Measurements from ENCODE around the gene NPHP4.

NPHP4 gene

DNA sequence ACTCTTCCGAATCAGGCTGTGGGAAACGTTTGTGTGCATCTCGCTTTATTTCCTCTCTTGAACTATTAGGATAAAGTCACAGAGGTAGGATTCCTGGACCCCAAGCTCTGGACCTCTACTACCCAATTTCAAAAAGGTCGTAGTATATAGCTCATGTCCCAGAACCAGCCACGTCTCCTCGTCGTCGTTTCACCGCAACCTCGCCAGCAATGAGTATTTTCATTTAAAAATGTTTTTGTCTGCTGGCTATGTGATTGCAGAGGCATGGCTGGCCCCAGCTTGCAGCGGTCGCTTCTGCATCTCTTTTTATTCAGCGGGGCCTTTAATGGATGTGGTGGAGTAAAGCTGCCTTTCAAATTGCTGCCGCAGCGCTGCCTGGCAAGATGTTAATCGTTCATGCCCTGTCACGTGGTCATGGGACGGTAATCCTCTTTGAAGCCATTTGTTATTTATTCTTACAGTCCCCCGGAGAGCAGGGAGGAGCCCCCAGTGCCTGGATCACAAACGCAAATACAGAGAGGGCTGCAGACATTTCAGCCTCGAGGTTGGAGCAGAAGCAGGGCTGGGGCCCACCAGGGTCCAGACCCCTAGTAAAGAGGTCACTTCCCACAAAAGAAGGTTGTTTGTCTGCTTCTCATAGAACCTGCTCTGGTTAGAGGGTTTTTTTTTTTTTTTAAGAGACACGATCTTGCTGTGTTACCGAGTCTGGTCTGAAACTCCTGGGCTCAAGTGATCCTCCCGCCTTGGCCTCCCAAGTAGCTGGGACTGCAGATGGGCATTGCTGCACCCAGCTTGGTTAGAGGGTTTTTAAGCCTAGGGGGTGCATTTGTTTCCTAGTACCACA is 11.6 kb upstream of the NPHP4 start:
- no peak for DNase-seq

DNA sequence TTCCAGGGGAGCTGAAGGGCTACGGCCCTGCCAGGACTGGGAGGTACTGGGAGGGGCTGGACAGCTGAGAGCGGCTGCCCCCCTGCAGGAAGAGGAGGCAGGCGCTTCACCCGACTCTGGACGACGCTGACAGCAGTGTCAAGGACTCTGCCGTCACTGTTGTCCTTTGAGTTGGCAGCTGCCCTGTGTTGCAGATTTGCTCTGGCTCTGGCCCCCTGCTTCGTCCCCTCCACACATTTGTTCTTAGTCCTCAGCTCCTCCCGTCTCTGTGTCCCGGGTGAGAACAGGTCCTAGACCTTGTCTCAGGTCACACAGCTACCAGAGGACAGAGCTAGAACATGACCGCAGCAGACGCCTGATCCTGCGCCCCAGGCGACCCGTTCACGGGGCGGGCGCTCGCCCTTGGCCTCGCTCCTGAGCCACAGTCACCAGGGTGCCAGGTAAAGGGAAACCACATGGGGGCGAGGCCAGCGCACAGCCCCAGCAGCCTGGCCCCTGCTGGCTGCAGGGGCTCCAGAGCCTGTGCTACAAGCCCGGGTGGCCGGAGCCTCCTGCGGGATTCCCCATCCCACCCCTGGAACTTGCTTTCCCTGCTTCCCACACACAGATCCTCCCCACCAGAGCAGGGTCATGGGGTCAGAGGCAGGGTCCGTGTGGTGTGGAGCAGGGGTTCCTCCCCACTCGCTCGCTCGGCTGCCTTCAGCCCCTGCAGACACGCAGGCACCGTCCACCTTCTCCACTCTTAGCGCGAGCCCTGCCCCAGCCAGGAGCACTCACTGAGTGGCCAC is 10.7 kb upstream of the NPHP4 start:
- no peak for DNase-seq

DNA sequence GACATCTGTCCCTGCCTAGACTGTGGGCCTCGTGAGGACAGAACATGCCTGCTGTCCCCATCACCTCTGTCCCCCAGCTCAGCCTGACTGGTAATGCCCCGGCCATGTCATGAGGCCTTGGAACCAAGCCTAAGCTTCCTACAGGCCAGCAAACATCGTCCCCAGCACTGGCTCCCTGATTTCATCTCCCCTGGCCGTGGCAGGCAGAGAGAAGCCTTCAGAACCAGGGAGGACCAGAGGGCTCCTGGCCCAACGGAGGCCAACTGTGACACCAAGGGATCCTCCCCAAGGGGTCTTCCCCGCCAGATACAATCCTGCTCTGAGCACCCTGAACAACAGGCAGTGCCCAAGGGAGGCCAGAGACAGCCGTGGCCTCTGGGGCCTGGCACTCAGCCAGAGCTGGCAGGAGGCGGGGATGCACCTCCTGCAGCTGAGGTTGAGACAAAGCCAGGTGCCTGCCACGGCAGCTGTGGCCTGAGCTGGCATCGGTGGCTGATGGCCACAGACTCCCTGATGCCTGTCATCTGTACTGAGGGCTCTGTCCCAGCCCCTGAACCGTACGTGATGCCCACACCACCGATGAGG is 9.9 kb upstream of the NPHP4 start:
- no peak for DNase-seq

DNA sequence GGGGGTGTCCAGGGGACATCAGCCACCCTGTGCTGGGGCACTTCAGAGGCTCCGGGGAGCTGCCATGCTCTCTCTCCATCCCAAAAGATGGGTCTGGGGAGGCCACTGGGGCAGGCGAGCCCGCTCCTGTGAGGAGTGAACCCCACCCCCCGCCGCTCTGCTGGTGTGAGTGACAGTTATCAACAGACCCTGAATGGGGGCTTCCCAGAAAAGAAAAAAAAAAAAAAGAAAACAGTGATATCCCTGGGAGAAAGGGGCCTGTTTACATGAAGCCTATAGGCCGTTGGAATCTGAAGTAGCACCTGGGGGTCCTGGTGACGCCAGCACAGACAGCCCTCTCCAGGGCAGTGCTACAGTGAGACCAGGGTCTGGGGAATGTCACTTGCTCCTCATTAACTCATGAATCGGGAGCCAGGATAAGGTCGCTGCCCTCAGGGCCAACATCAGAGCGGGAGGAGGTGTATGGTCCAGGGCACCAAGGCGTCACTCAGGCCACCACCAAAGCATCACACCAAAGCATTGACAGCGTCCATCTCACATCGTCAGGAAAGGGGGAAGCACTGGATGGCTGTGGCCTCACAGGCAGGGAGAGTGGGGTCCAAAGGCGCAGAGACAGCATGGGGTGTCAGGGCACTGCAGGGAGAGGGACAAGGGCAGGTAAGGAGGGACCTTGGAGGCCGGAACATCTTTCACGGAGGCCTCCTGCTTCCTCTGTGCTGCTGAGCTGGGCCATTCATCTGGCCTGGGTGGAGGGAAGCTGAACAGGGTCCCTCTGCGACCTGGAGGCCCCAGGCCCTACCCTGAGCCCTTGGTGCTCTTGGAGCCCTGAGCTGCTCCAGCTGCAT is 8.4 kb upstream of the NPHP4 start:
- DNase-seq = no peak

GRCh38 chr1:5999711-6000443 is 7.7 kb upstream of the NPHP4 start:
- DNase-seq = no peak

- DNase-seq = no peak
These were observed 6.7 kb upstream of the NPHP4 start for GRCh38 chr1:5998906-5999301.

DNA sequence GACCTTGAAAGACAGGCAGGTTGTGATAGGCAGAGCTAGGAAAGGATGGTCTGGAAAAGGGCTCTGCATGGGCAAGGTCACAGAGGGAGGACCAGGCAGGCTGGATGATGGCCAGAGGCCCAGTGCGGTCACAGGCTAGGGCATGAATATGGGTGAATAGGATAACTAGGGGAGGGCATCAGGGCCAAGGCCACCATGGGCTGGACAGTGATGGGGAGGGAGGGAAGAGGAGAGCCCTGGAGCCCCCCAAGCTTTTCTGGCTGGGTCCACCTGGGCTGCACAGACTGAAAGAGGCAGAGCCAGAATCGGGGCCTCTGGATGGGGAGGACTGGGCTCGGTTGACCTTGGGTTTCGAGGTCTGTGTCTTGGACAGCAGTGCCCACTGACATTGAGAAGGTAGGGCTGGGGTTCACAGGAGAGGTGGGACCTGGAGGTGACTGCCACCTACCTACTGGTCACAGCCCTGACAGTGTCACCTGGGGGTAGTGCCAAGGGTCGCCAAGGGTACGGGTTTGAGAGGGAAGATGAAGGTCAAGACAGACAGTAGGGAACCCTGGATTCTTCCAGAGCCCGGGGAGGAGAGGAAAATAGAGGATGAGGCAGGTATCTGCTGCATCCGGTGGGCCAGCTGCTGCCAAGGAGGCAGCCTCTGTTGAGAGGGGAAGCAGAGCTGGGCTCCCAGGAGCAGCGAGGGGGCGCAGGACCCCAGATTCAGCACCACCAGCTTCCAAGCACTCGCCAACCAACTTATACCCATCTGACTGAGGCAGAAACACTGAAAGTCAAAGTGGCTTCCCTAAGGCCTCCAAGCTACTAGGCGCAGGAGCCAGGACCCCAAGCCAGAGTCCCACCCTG is 6.1 kb upstream of the NPHP4 start:
- no peak for DNase-seq

DNA sequence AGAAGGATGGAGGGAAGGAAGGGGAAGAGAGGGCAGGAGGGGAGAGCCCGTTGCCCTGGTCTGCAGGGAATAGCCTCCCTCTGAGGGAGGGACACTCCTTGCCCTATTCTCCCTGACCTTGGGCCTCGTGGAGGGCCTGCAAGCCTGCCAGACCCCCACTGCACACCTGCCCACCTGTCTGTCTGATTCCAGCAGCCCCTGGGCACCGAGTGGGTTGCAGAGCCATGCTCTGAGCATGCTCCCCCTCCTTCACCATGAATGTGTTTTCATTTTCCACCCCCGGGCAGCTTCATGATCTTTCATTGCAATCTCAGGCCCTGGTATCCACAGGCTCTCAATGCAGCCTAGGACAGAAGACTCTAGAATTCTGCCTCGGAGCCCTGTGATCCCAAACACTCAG is 5.1 kb upstream of the NPHP4 start:
- no peak for DNase-seq

DNA sequence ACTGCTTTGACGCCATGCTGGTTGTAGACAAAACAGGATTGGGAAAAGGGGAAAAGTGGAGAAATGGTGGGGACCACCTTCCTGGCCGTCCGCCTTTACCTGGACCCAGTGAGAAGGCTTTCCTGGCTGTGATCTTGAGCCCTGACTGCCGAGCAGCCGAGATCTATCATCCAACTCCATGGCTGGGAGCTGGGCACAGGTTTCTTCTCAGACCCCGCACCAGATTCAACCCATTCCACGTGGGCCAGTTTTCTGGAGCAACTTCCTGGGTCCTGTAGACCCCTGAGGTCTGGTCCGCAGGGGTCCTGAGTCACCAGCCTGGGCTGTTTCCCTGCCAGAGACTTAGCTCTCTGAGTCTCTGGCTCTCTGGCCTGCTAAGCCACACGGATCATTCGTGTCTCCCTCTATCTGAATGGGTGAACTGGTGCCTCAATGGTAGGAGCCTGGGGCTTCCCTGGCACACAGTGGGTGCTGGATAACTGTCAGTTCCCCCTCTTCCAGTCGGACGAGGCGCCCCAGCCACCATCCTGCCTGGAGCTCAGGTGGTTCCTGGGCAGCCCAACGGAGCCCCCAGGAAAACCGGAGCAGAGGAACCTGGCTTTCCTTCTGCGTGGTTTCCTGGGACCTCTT is 4.5 kb upstream of the NPHP4 start:
- DNase-seq = no peak

DNA sequence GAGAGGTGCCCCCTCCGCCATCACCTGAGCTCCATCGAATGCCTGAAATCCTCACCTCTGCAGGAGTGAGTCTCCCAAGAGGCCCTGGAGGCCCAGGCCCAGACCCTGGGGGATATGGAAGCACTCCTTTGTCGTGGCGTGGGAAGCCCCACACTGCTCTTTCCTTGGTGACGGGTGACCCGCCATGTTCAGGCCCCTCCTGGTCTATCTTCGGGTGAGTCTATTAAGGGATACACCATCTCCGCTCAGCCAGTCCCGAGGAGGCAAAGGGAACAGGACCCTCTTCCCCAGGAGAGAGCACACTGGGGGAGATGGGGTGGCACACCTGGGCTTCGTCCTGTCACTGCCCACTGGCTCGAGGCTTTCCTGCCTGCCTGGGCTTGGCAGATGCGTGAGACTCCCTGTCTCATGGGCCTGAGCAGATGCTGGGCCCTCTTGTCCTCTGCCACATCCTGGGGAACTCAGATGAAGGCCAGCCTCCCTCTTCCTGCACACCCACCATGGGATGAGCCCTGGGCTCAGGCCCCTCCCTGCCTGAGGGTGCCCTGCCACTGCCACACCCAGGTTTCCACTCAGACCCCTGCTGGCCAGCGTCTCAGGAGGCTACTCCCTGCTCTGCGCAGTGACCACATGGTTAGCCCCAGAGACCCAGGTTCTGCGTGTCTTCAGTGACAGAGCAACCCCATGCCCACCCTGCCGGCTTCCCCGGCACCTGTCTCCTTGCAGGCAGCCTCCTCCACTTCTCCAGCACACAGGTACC is 3.8 kb upstream of the NPHP4 start:
- no peak for DNase-seq

DNA sequence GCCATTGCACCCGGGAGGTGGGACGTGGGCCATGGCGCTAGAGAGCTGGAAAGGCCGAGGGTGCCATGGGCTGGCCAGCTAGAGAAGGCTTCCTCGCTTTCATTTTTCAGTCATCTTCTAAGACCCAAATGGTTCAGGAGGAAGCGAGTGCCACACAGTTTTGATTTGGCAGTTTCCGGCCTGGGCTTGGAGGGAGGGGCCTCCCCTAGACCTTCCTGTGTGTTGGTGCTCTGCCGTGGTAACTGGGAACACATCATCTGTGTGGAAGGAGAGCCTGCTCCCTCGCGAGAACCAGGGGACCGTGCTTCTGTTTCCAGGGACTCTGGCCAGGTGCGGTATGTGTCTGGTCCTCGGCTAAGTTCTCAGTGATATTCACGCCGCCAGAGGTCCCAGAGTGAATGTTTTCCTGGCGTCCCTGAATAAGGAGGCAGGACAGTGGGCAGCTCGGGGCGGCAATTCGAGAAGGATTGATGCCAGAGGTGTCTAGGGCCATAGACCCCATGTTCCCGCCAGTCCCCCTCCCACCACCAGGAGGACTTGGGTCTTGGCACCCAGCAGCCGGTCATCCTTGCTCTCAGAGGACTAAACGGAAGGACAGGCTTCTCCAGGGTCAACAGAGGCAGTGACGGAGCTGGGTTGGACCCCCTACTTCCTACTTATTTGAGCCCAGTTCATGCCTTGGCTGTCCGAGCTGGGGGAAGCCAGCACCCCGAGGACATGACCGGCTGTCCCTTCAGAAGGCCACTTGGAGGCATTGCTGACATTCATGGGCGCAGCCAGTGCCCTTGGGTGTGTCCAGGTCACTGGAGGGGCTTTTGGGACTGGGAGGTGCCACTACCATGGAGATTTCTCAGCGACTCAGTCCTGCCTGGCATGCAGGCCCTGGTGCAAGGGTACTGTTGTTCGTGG is 2.7 kb upstream of the NPHP4 start:
- DNase-seq = peak; percentile 72

GRCh38 chr1:5993556-5994491 is 1.6 kb upstream of the NPHP4 start:
- no peak for DNase-seq

DNA sequence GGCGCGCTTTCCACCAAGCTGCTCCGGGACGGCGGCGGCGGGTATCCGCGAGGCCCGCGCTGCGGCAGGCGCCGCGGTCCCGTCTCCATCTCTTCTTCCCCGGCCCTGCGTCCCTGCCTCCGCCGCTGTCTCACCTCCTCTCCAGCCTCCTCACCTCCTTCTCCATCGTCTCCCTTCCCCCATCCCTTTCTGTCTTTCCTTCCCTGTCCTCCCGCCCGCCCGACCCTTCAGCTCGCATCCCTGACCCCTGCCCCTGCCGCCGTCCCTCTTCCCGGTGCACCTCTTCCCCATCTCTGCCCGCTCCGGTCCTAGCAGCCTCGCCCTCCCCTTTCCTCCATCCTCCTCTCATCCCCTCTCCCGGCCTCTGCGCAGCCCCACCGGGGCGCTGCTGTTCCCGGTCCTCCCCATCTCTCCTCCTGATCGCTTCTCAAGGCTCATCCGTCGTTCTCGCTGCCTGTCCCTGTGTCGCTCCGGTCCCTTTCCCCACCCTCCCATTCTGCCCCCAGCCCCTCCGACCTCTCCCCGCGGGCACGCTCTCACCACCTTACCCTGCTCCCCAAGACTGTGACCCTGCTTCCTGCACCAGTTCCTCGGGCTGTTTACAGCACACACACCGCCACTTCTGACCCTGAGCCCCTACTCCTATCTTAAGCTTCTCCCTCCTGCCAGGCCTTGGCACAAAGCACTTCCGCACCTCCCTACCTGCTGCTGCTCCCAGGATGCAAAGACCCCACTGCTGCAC is 760 bp upstream of the NPHP4 start:
- DNase-seq = no peak

- DNase-seq = peak; percentile 28
These were observed 722 bp downstream of the NPHP4 start for GRCh38 chr1:5991381-5992025.

GRCh38 chr1:5990913-5991312 is 1.3 kb downstream of the NPHP4 start:
- DNase-seq = no peak

DNA sequence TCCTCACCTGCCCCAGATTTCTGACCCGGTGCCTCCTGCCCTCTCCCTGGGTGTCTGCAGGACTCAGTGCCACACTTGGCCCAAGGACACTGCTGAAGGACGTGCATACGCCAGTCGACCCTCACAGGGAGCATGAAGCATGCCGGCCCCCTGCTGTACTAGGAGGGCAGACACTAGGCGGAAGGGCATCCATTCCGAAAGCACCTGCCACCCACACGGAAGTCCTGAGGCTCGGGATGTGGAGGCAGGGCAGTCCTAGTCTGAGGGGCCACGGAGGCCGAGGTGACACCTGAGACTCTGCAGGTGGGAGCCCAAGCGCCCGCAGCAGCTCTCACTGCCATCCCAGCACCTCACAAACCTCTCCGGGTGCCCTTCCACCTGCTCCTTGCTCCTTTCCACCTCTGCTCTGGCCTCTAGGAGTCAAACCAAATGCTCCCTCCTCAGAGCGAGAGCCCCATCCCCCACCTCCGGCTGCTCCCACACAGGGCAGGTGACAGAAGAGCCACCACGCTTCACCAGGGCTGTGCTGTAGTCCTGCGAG is 2.4 kb downstream of the NPHP4 start:
- DNase-seq = no peak

All from CD4-positive, alpha-beta T cell treated with Interferon gamma for 1 hour (primary cell).